HG02981 (cell line): ENCODE measurements around the gene TRIM40.
"Not testable (repeated sequence)": the region's sequence is repeated elsewhere in the genome, so short reads cannot be mapped to it uniquely, and the experiment has no call there.

ENCODE experiments used
- ATAC-seq: cut with Tn5 transposase; IDR thresholded peaks from one replicate; pipeline ENCODE4 v1.9.1; 2021; ENCODE audit warnings: mild to moderate bottlenecking, moderate library complexity; ENCODE audit not compliant: unreplicated experiment

Gene TRIM40

DNA sequence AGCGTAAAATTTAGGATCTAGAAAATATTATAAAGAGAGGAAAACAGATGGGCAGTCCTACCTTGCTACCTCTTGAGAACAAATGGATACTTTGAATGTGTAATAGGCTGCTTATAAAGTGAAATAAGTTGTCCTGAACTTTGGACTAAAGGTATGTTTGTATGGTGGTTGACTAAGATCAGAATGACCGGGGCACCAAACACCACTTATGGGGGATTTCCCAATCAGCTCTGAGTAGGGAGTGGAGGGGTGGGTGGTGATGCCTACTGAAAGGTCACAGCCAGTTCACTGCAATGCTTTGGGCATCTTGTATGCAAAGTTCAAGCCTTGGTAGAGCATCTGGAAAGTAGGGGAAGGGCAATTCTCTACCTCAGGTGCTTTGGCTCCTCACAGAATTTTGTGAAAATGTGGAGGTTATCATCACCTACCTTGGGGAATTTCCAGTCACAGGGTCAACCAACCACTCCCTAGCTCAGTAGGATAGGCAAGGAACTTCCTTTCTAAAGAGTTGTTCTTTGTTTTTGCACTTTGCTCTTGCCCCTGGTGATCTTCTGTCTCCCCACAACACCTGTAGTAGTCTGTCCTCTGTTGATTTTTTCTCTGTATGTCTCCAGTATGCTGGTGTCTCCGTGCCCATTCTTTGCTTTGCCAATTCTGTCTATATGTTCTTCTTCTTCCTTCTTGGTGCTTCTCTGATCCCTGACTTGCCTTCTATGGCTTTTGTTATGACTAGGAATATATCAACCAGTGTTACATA, 22.8 kb upstream of the TRIM40 start, which contains the start of gene TRIM31:
TSS of gene TRIM31 (minus strand) at position 88 of the 757 bp plus-strand sequence. CDS start 285 bp downstream, outside the sequence.
- ATAC-seq: no peak

DNA sequence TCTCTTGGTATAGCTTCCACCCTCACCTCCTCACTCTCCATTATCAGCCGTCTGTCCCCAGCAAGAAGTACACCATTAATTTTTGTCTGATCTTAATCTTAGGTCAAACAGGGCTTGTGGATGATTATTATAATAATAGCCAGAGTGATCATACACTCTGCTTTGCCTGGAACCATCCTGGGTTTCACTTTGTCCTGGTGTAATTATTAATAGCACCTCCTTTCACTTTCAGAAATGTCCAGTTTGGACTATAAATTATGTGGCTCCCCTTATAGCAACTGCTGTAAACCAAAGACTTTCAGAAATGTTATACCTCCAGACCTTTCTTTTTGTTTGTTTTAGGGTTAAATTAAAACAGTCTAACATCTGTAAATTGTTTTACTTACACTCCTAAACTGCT, 22.1 kb upstream of the TRIM40 start:
- ATAC-seq: no peak

DNA sequence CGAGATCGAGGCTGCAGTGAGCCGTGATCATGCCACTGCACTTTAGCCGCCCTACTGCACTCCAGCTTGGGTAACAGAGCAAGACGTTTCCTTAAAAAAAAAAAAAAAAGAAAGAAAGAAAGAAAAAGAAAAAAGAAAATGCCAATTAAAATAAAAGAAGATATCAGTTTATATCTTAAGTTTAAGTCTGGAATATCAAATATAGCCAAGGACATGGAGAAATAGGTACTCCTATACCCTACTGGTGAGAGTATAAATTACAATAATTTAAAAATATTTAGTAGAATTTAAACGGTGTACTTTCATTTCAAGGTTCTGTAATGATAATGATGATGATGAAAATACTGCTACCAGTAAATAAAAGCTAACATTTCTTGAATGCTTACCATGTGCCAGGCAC, 19.2 kb upstream of the TRIM40 start:
- no peak for ATAC-seq

DNA sequence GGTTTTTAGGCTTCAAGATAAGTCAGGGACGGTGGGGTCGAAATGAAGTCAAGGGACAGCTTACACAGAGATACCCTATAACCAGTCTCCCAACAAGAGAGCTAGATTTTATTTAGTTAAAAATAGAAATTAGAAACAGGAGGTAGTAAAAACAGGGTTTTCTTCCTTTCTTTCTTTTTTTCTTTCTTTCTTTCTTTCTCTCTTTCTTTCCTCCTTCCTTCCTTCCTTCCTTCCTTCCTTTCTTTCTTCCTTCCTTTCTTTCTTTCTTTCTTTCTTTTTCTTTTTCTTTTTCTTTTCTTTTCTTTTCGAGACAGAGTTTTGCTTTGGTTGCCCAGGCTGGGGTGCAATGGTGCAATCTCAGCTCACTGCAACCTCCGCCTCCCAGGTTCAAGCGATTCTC, 17.2 kb upstream of the TRIM40 start:
- not testable (repeated sequence) for ATAC-seq

DNA sequence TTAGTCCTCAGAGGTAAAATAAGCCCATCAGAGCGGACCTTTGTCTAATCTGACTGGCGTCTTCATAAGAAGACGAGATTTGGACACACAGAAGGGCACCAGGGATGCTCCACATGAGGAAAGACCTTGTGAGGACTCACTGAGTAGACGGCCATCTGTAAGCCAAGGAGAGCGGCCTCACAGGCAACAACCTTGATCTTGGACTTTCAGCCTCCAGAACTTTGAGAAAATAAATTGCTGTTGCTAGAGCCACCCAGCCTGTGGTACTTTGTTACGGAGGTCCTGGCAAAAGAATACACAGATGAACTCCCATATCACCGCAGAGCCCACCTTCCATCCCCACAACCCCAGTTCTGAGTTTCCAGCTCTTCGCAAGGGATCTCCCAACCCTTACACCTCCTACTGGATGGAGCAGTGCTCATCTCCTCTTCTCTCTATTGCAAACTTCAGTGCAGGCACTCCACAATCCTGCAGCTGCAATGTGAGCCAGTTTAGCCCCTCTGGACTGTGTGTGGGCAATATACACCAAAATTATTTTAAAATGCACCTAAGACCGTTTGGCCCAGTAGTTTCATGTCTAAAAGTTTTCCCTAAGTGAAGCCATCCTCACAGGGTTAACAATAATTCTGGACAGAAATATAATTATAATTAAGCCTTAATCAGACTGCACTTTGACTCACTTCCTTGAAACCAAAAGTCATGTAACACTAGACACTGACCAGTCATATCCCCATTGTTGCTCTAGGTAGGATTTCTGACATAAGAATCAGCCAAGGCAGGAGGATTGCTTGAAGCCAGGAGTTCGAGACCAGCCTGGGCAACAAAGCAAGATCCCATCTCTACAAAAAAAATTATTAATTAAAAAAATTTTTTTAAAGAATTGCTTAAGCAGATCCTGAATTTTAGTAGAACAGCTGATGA, 14.2 kb upstream of the TRIM40 start:
- no peak for ATAC-seq

DNA sequence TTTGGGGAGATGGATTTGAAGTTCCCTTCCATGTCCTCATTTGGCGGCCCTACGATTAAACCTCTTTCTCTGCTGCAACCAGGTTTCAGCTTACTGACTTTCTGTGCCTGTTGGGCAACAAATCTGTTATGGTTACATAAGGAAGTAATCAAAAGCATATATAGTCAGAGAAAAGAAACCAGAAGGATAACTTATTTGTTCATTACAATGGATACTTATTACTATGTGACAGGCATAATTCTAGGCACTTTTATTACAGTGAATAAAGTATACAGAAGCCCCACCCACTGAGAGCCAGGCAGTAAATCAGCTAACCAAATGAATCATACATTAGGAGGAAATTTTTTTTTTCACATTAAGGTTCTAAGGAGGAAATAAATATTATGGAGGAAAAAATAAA, 13.4 kb upstream of the TRIM40 start:
- ATAC-seq: no peak

DNA sequence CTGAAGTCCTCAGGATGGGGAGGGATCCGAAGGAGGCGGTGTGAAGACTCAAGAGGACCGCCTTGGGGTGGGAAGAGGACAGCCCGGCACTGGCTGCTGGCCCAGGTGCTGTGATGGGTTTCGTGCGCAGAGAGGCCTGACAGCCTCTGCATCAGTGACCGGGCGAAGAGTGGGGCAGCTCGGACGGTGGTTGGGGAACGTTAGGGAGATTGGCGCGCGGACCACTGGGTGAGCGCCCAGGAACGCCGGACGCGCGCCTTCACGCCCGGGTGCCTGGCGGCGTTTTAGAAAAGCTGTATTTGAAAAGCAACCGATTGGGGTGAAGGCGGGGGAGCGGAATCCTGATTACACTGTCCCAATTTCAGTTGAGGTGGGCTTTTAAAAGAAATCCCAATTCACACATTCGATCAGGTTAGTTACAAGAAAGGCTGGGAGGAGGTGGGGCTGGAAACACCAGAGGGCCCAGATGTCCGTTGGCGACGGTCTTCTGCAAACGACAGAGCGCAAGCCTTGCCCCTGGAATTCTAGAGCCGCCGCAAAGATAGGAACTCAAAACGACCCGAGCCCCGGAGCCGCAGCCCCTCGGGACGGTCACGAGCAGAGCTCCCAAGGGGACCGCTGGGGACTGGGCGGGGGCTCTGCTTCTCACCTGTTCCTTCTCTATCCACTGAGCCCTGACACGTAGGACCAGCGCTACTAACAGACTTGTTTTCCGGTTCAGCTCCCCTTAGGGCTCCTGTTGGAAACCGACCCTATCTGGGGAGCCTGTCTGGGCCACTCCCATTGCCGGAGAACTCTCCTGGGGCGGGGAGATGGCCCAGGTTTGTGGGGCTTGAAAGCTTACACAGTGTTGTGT, 8.5 kb upstream of the TRIM40 start:
- ATAC-seq: no peak

DNA sequence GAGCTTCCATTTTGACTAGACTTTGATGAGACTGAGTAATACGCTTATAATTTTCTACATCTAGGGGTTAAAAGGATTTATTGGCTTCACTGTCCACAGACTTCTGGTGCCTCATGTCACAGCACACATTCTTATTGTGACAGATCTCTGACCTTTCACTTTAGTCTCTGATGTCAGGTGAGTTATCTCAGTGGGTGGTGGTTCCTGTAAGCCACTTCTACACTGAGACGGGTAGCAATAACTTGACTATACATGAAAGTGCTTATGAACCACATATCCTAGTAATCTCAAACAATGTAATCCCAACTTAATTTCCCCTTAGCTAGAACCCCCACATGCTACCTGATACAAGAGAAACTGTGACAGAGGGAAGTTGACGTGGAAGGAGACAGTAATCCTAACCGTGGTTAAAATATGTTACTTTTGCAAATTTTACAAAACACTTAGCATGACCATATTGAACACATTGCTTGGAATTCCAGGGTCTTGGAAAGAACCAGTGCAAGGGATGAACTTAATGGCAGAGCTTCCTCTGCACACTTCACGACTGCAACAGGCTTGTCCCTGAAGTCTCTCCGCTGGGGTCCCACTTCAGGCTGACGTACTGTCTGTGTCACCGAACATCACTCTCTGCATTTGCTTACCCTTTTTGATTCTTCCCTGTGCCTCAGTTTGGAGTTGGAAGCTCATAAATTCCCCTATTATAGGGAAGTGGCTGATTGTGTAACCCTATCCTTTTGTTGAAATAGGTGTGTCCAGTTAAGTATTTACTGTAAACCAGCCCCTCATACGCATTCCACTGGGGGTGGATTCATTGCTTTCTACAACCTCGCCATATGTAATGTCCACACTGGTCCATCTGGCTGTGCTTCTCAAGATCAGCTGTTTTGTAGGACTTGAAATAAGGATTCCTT, 6.4 kb upstream of the TRIM40 start:
- ATAC-seq: no peak

DNA sequence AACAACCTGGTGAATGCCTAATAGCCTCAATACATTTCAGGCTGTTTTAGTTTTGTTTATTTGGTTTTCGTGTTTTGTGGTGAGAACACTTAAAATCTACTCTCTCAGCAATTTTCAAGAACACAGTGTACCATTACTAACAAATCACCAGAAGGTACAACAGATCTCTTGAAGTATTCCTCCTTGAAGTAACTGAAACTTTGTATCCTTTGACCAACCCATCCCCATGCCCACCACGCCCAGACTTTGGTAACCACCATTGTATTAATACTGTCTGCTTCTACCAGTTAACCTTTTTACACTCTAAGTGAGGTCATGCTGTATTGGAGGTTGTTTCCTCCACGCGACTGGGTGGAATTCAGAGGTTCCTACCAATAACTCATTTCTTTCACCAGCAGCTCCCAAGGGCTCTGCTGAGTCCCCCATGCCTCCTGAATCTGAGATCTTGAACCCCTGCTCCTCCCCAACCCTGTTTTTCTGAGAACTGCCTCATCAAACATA, 5.7 kb upstream of the TRIM40 start:
- no peak for ATAC-seq

DNA sequence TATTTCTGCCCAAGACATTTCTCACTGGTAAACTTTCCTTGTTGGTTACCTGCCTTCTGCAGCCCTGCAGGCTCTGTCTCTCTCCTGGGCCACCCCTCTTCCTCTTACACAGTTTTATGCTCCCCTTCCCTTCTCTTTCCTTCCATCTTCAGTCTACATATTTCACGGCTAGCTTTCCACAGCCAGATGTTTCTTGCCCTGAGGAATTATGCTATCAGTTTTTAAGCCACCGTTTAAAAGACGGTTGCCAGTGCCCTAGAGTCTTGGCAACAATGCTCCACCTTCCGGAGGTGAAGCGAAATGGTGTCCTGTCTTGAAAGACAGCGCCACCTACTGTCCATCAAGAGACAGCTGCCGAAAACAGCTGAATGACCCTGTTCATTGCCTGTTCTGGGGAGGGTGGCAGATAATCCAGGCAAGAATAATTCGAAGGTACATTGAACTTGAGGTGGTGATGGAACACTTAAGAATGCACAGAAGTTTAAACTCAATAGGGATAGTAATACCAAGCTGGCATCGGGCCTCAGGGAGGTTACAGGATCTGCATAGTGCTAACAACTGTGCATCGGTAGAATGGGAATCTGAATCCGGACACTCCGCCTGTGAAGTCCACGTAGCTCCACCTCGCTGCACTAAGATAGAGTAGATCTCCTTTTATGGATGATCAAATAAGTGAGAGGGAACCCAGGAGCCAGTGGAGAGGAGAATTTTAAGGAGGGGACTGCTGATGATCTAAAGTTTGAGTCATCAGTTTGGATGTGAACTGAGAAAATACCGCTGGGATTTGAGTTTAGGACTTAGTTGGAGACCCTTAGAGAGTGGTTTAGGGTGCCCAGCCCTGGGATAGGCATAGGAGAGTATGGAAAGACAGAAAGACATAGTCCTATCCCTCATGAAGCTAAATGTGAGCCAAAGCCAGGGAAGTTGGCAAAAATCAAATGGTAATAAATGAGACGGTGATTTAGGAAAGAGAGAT, 4.8 kb upstream of the TRIM40 start:
- ATAC-seq: no peak

DNA sequence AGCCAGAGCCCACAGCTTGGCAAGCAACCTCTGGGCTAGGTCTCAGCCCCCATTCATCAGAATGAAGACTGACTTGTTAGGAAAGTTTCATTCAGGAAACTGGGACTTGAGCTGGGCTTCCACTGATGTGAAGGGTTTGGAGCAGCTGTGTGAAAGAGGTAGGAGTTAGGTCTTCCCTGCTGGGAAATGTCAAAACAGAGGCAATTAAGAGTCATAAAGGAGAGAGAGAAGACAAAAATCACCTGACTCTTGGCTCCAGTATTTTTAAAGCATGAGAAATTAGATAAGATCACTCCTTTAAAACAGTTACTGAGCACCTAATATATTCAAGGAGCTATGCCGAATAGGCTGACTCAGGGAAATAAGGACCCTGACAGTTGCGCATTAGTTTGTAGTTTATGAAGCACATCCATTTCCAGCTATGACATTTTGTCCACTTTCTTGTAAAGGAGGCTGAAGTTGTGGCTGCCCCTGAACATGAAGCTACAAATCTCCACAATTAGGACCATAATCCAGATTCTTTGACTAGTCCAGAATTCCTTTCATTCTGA, 3.9 kb upstream of the TRIM40 start:
- no peak for ATAC-seq

DNA sequence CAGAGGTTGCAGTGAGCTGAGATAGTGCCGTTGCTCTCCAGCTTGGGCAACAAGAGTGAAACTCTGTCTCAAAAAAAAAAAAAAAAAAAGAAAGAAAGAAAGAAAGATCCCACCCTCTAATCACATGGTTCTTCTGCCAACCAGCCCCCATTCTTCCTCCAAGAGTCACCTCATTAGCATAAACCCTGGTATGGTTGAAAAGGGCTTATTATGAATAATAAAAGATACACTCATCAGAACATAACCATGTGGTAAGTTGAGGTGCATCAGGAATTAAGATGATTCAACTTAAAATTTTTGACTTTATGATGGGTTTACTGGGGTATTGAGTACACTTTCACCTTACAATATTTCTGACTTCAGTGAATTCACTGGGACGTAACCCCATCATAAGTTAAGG, 793 bp upstream of the TRIM40 start:
- no peak for ATAC-seq

DNA sequence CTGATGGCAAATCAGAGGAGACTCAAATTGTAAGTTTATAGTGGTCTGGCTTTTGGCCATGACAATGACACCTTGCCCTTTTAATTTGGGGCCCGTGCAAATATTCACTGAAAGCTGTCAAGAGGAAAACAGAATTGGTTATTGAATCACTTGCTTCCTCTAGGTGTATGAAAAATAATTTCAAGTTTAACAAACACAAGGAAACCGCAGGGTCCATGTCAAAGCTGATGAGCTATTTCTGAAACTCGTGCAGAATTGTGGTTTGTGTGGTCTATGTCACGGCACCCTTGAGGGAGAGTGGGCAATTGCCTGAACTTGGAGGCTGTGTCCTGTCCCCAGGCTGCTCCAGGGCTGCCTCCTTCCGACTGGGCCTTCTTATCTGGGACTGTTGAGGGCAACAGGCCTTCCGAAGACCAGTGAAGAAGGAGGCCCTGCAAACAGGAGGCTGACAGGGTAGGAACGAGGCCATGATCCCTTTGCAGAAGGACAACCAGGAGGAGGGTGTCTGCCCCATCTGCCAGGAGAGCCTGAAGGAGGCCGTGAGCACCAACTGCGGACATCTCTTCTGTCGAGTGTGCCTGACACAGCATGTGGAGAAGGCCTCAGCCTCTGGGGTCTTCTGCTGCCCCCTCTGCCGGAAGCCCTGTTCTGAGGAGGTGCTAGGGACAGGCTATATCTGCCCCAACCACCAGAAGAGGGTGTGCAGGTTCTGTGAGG, 788 bp downstream of the TRIM40 start:
- no peak for ATAC-seq

DNA sequence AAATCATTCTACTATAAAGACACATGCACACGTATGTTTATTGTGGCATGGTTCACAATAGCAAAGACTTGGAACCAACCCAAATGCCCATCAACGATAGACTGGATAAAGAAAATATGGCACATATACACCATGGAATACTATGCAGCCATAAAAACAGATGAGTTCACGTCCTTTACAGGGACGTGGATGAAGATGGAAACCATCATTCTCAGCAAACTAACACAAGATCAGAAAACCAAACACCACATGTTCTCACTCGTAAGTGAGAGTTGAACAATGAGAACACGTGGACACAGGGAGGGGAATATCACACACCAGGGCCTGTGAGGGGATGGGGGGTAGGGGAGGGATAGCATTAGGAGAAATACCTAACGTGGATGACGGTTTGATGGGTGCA, 4.3 kb downstream of the TRIM40 start:
- ATAC-seq: not testable (repeated sequence)

DNA sequence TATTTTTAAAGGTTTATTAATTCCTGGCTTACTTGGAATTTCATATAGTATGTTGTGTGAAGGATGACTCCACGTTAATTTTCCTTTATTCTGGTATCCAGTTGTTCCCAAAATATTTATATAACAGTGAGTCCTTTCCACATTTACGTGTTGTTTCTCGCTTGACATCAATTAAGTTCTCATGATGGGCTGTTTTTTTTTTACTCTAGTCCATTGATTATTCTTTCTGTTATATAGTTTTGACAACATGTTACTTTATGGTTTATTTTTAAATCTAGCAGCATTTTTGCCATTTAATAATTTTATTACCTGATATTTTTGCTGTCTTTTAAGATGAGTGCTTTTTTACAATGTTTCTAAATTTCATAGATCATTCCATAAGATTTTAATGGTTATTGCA, 6.7 kb downstream of the TRIM40 start:
- ATAC-seq: no peak

DNA sequence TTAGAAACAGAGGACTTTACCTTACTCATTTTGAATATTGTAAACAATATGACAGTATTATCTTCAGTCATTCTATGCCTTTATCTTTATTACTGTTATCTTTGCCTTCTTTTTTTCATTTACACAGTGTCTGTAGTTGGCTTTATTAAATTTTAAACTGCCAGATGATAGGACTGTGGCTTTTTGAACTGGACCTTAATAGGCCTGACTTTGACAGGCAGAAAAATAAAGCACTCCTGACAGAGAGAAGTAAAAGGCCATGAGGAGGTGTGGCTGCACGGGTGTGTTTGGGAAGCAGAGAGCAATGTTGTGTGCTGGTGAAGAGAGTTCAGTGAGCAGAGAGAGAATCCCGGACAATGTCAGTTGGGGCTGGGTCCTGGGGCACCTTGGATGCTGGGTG, 7.8 kb downstream of the TRIM40 start:
- ATAC-seq: no peak

DNA sequence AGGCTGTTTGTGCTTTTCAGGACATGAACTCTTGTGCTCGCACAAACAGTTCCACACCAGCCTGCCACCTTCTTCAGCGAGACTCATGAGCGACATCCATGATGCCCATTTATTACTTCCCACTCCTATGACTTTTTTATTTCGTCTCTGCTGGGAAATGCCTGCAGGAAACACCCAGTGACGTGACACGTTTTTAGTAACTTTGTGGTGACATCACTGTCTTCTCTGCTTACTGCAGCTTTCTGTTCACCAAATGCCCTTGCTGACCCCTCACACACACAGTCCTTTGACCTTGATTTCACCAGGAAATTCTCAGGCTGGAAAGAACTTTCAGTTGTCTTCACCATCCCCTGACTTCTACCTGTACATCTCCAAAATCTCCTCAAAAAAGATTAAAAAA, 8.9 kb downstream of the TRIM40 start:
- no peak for ATAC-seq

DNA sequence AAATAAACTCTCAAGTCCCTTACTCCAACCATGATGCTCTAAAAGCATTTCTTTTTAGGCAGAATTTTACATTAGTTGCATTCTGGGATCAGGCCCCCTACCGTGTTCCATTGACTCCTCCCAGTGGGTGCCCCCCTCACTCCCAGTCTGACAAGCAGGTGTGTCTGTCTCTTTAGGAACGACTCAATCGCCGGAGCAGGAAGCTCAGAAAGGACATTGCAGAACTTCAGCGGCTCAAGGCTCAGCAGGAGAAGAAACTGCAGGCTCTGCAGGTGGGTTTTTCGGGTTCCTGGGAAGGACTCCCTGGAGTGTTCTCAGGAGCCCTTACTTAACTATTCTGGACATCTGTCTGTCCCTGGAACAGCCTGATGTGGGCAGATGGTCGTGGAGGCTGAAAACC, 9.9 kb downstream of the TRIM40 start:
- ATAC-seq: no peak
